Mucosa of descending colon (tissue), 3 donors: ENCODE measurements around the gene ACY1. TPM values are rescaled to one million over a fixed set of nuclear protein-coding genes. Genes with fewer than 3 reads are reported as not detected.
A peak's percentile ranks its signal among the peaks of the same experiment; 100 is the strongest.

Source experiments
- ATAC-seq: fragments of 200-7000 bp; cut with Tn5 transposase; one replicate; pipeline ENCODE4 v1.9.1; 2020; ENCODE audit warnings: mild to moderate bottlenecking, moderate library complexity
- DNase-seq, 3 donors: peaks; one replicate each; pipeline ENCODE4 v3.0.0-alpha.2; 2020
- H3K36me3 ChIP-seq: fragments of 200-600 bp; one replicate; pipeline ENCODE4 v1.8.0; 2021; ENCODE audit warnings: low read depth, mild to moderate bottlenecking
- H3K4me1 ChIP-seq: fragments of 200-600 bp; one replicate; pipeline ENCODE4 v1.8.0; 2021; ENCODE audit warnings: low read depth, mild to moderate bottlenecking
- H3K4me3 ChIP-seq: fragments of 200-600 bp; one replicate; pipeline ENCODE4 v1.8.0; 2021; ENCODE audit warnings: mild to moderate bottlenecking
- H3K9me3 ChIP-seq: fragments of 200-600 bp; one replicate; pipeline ENCODE4 v1.8.0; 2021; ENCODE audit warnings: mild to moderate bottlenecking
- CTCF ChIP-seq: fragments of 200-600 bp; IDR thresholded peaks from one replicate; pipeline ENCODE4 v1.8.0; 2022; ENCODE audit warnings: antibody characterized with exemption, mild to moderate bottlenecking
- intact Hi-C, 2 donors: fragments of 100-400 bp; cut with DNase I in 1 of 2; cut with micrococcal nuclease in 1 of 2; formaldehyde crosslinking; loops; one replicate each; pipeline versions ENCODE4 v1.11.0 to v1.11.1; 2022; cut with DNase I, micrococcal nuclease
- total RNA-seq, 3 donors: library from RNA; stranded (reverse); fragmentation: NEBNext Ultra II Directional in 2 of 3; extraction: Animal tissue kit (Norgen Biotek cat#: 25700) in 2 of 3; gene quantifications; one replicate each; pipeline versions ENCODE4 v1.2.1 to v1.2.4, GENCODE V29; 2021 to 2023
- donor health status: DM: no; HTN: no; CAD: no; lungs with moderate emphysema.
- donor health status: DM: no; HTN: no; CAD: no.
- donor health status: DM: no; HTN: yes; CAD: no.

Gene ACY1
- total RNA-seq, 3 donors from 2014 or later = 79.9 to 180 (median 133) TPM

- H3K9me3 ChIP-seq = no peaks in the 10 kb centered on the region
- no peak for DNase-seq
- H3K36me3 ChIP-seq = no peaks in the 10 kb centered on the region
- no peak for TF ChIP-seq CTCF
- no peak overlapping the region for H3K4me3 ChIP-seq
- peaks cover 24% of the 10 kb centered on the region for H3K4me1 ChIP-seq
- ATAC-seq = no peak
- intact Hi-C loops = no loop called here
These were observed 5.2 kb upstream of the ACY1 start for GRCh38 chr3:51978143-51978502.

- Histone ChIP-seq H3K4me3 (no peak overlapping the region), H3K36me3 (no peaks in the 10 kb centered on the region), H3K9me3 (no peaks in the 10 kb centered on the region), H3K4me1 (peaks cover 38% of the 10 kb centered on the region)
- no peak for ATAC-seq
- intact Hi-C loops = no loop called here
- no peak for TF ChIP-seq CTCF
- DNase-seq = no peak
These were observed 3.1 kb upstream of the ACY1 start for GRCh38 chr3:51980253-51980652.

- Histone ChIP-seq H3K9me3 (no peaks in the 10 kb centered on the region), H3K4me1 (peaks cover 39% of the 10 kb centered on the region), H3K4me3 (peak overlapping the region; percentile 16), H3K36me3 (no peaks in the 10 kb centered on the region)
- intact Hi-C loops = no loop called here
- DNase-seq (peak; percentile 72 to 85 (median 83)), ATAC-seq (peak; percentile 77)
- peak; percentile 53 for TF ChIP-seq CTCF
These were observed 940 bp upstream of the ACY1 start for GRCh38 chr3:51982352-51982837.

GRCh38 chr3:51983578-51984268 is 388 bp downstream of the ACY1 start:
- H3K36me3 ChIP-seq = no peaks in the 10 kb centered on the region
- peak overlapping the region; percentile 16 for H3K4me3 ChIP-seq
- H3K4me1 ChIP-seq = peaks cover 39% of the 10 kb centered on the region
- H3K9me3 ChIP-seq = no peaks in the 10 kb centered on the region
- DNase-seq = peak in 1 of 3 donors; percentile 52
- ATAC-seq = no peak
- intact Hi-C loops = no loop called here
- no peak for TF ChIP-seq CTCF

- DNase-seq (no peak), ATAC-seq (no peak)
- peaks cover 39% of the 10 kb centered on the region for H3K4me1 ChIP-seq
- intact Hi-C loops = no loop called here
- no peak overlapping the region for H3K4me3 ChIP-seq
- H3K36me3 ChIP-seq = no peaks in the 10 kb centered on the region
- TF ChIP-seq CTCF = no peak
- H3K9me3 ChIP-seq = no peaks in the 10 kb centered on the region
These were observed 923 bp downstream of the ACY1 start for GRCh38 chr3:51984269-51984647.
